ENCODE data around the gene ANKRD34A. TPM values are rescaled to one million over a fixed set of nuclear protein-coding genes. Genes with fewer than 3 reads are reported as not detected.

ANKRD34A gene
- total and polyA plus RNA-seq, 2 experiments from 2014 or later: 0.16 to 0.35 TPM

GRCh38 chr1:145960468-145961108 is 3.8 kb downstream of the ANKRD34A start (continued):
- TF ChIP-seq CTCF (conservative IDR thresholded peaks at IDR 0.05; ENCODE audit: low read depth in 2 of 2) (no peak), CREB1 (CRISPR knock-in tag; IDR thresholded peaks at IDR 0.05; ENCODE audit: low read depth) (peak; percentile 83)

- H3K27ac Mint-ChIP-seq: no peak overlapping the region
- no peaks in the 10 kb centered on the region for H3K36me3 ChIP-seq (ENCODE audit: insufficient read depth)
- peaks cover 4% of the 10 kb centered on the region; the same call in 1 of the 2 replicates for H3F3A ChIP-seq (replicated peaks; ENCODE audit: low read depth)
- DNase-seq (ENCODE audit: low spot score) (no peak), ATAC-seq (no peak)
- H3K4me1 Mint-ChIP-seq: peaks cover 33% of the 10 kb centered on the region
- no peaks in the 10 kb centered on the region for H3K79me2 ChIP-seq (replicated peaks; ENCODE audit: insufficient read depth)
- H3K27me3 ChIP-seq (ENCODE audit: insufficient read depth): peaks cover 81% of the 10 kb centered on the region
- no peaks in the 10 kb centered on the region for H3K9me2 ChIP-seq (ENCODE audit: insufficient read depth)
- peak overlapping the region; percentile 90 for H3K4me3 ChIP-seq
- peak overlapping the region; percentile 94 for H2AFZ ChIP-seq
- H4K20me1 ChIP-seq (replicated peaks; ENCODE audit: insufficient read depth): no peaks in the 10 kb centered on the region
- peak overlapping the region; percentile 95 for H3K4me3 Mint-ChIP-seq
- H3K4me1 ChIP-seq (ENCODE audit: insufficient read depth): peaks cover 27% of the 10 kb centered on the region
- peaks cover 72% of the 10 kb centered on the region for H3K27me3 Mint-ChIP-seq (ENCODE audit: insufficient read depth, low read depth, poor library complexity)
- peaks cover 2% of the 10 kb centered on the region; the same call in 2 of the 3 replicates for H3K9me3 Mint-ChIP-seq
- no peaks in the 10 kb centered on the region; the same call in 2 of the 3 replicates for H3K36me3 Mint-ChIP-seq (ENCODE audit: low read depth)
- peak overlapping the region; percentile 93 for H3K4me2 ChIP-seq
- H3K27ac ChIP-seq (ENCODE audit: low read depth): no peak overlapping the region
- no peak for TF ChIP-seq JUNB (IDR thresholded peaks at IDR 0.05; ENCODE audit: unreplicated experiment)
- no peak for TF ChIP-seq ETS1 (IDR thresholded peaks at IDR 0.05)
- TF ChIP-seq POLR2AphosphoS5 (IDR thresholded peaks at IDR 0.05; ENCODE audit: low read depth): no peak
- no peak for TF ChIP-seq ZNF331 (CRISPR knock-in tag; IDR thresholded peaks at IDR 0.05; ENCODE audit: low read depth)
- no peak for TF ChIP-seq NANOG (IDR thresholded peaks at IDR 0.05; ENCODE audit: borderline replicate concordance)
- TF ChIP-seq, protein P1, sequence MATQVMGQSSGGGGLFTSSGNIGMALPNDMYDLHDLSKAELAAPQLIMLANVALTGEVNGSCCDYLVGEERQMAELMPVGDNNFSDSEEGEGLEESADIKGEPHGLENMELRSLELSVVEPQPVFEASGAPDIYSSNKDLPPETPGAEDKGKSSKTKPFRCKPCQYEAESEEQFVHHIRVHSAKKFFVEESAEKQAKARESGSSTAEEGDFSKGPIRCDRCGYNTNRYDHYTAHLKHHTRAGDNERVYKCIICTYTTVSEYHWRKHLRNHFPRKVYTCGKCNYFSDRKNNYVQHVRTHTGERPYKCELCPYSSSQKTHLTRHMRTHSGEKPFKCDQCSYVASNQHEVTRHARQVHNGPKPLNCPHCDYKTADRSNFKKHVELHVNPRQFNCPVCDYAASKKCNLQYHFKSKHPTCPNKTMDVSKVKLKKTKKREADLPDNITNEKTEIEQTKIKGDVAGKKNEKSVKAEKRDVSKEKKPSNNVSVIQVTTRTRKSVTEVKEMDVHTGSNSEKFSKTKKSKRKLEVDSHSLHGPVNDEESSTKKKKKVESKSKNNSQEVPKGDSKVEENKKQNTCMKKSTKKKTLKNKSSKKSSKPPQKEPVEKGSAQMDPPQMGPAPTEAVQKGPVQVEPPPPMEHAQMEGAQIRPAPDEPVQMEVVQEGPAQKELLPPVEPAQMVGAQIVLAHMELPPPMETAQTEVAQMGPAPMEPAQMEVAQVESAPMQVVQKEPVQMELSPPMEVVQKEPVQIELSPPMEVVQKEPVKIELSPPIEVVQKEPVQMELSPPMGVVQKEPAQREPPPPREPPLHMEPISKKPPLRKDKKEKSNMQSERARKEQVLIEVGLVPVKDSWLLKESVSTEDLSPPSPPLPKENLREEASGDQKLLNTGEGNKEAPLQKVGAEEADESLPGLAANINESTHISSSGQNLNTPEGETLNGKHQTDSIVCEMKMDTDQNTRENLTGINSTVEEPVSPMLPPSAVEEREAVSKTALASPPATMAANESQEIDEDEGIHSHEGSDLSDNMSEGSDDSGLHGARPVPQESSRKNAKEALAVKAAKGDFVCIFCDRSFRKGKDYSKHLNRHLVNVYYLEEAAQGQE (IDR thresholded peaks at IDR 0.05; ENCODE audit: unreplicated experiment): no peak
- no peak for TF ChIP-seq ZNF462 (CRISPR knock-in tag; IDR thresholded peaks at IDR 0.05)
- no peak for TF ChIP-seq CREB1 (CRISPR knock-in tag; IDR thresholded peaks at IDR 0.05; ENCODE audit: low read depth)
- no peak for TF ChIP-seq EZH2phosphoT487 (IDR thresholded peaks at IDR 0.05; ENCODE audit: unreplicated experiment)
- no peak for TF ChIP-seq STAT1 (IDR thresholded peaks at IDR 0.05; ENCODE audit: unreplicated experiment)
Measured at GRCh38 chr1:145959957-145960467, 4.4 kb downstream of the ANKRD34A start.
